H1 (cell line): ENCODE data around the gene STEAP1B.

ENCODE experiments used
- EP300 ChIP-seq, 2 experiments: IDR thresholded peaks; 1 replicate in 1 of 2; 2 replicates in 1 of 2; pipeline ENCODE4 v1.6.1; 2011 to 2012; ENCODE audit warnings: low read depth in 2 of 2, low read length in 2 of 2, mild to moderate bottlenecking in 2 of 2, borderline replicate concordance in 1 of 2, inconsistent platforms in 1 of 2, moderate library complexity in 1 of 2
- JUN ChIP-seq: IDR thresholded peaks from 2 replicates; pipeline ENCODE4 v1.6.1; 2011; ENCODE audit warnings: low read depth, mild to moderate bottlenecking, improper control_type of control experiment, low read length
- RAD21 ChIP-seq, 2 experiments: IDR thresholded peaks in 1 of 2; conservative IDR thresholded peaks in 1 of 2; 2 replicates each; pipeline ENCODE4 v1.6.1; 2011; ENCODE audit warnings: low read depth in 2 of 2, low read length in 2 of 2, improper control_type of control experiment in 1 of 2, inconsistent platforms in 1 of 2, mild to moderate bottlenecking in 1 of 2, moderate library complexity in 1 of 2

GRCh38 chr7:22417349-22417748 is 82.6 kb downstream of the STEAP1B start:
- TF ChIP-seq EP300 (IDR thresholded peaks at IDR 0.05; ENCODE audit: borderline replicate concordance in 1 of 2, low read depth in 2 of 2, low read length in 2 of 2) (no peak), JUN (no peak), RAD21 (IDR thresholded peaks at IDR 0.05 in 1 of 2, conservative IDR thresholded peaks at IDR 0.05 in 1 of 2; ENCODE audit: low read depth in 2 of 2, low read length in 2 of 2) (no peak)
